ENCODE results near the gene TPH2.

The TPH2 gene

GRCh38 chr12:71938728-71939385 is at the start of gene TPH2:
TPH2 (plus strand) TSS chr12:71938845; CDS start chr12:71938987, 142 bp downstream.
- no peak for FAIRE-seq

GRCh38 chr12:71890475-71890874 is 48.2 kb upstream of the TPH2 start:
- no peak for FAIRE-seq

GRCh38 chr12:71892059-71892458 is 46.6 kb upstream of the TPH2 start:
- FAIRE-seq = no peak

GRCh38 chr12:71896205-71896882 is 42.3 kb upstream of the TPH2 start:
- no peak for FAIRE-seq

- no peak for FAIRE-seq
Measured at GRCh38 chr12:71900091-71900490, 38.6 kb upstream of the TPH2 start.

- no peak for FAIRE-seq
Measured at GRCh38 chr12:71904629-71905028, 34.0 kb upstream of the TPH2 start.

- FAIRE-seq = no peak
Measured at GRCh38 chr12:71935594-71935993, 3.1 kb upstream of the TPH2 start.

- FAIRE-seq = no peak
Measured at GRCh38 chr12:71940068-71940467, 1.4 kb downstream of the TPH2 start.

- no peak for FAIRE-seq
Measured at GRCh38 chr12:71941174-71941573, 2.5 kb downstream of the TPH2 start.

GRCh38 chr12:71942259-71942658 is 3.6 kb downstream of the TPH2 start:
- no peak for FAIRE-seq

GRCh38 chr12:71942703-71943102 is 4.1 kb downstream of the TPH2 start:
- FAIRE-seq = no peak

GRCh38 chr12:71945121-71945520 is 6.5 kb downstream of the TPH2 start:
- FAIRE-seq = no peak

GRCh38 chr12:71945883-71946282 is 7.2 kb downstream of the TPH2 start:
- FAIRE-seq = no peak

GRCh38 chr12:71947645-71948105 is 9.0 kb downstream of the TPH2 start:
- peak; percentile 100 for FAIRE-seq

- FAIRE-seq = no peak
Measured at GRCh38 chr12:71948390-71948789, 9.7 kb downstream of the TPH2 start.

- peak; percentile 9 for FAIRE-seq
Measured at GRCh38 chr12:71949646-71950045, 11.0 kb downstream of the TPH2 start.

- no peak for FAIRE-seq
Measured at GRCh38 chr12:71950404-71950803, 11.8 kb downstream of the TPH2 start.

GRCh38 chr12:71950819-71951218 is 12.2 kb downstream of the TPH2 start:
- no peak for FAIRE-seq

- FAIRE-seq = no peak
Measured at GRCh38 chr12:71954083-71954778, 15.6 kb downstream of the TPH2 start.

GRCh38 chr12:71954861-71955260 is 16.2 kb downstream of the TPH2 start:
- no peak for FAIRE-seq

GRCh38 chr12:71955970-71956369 is 17.3 kb downstream of the TPH2 start:
- FAIRE-seq = no peak

- FAIRE-seq = no peak
Measured at GRCh38 chr12:71958056-71958455, 19.4 kb downstream of the TPH2 start.

- no peak for FAIRE-seq
Measured at GRCh38 chr12:71958457-71958856, 19.8 kb downstream of the TPH2 start.

GRCh38 chr12:71958993-71959578 is 20.4 kb downstream of the TPH2 start:
- no peak for FAIRE-seq
